ENCODE measurements around the gene SLC38A2. TPM values are rescaled to one million over a fixed set of nuclear protein-coding genes. Genes with fewer than 3 reads are reported as not detected.
"Not testable (repeated sequence)": the region's sequence is repeated elsewhere in the genome, so short reads cannot be mapped to it uniquely, and the experiment has no call there.

SLC38A2 gene
- total RNA-seq, 1 donor from 2014 or later, result 262 TPM

DNA sequence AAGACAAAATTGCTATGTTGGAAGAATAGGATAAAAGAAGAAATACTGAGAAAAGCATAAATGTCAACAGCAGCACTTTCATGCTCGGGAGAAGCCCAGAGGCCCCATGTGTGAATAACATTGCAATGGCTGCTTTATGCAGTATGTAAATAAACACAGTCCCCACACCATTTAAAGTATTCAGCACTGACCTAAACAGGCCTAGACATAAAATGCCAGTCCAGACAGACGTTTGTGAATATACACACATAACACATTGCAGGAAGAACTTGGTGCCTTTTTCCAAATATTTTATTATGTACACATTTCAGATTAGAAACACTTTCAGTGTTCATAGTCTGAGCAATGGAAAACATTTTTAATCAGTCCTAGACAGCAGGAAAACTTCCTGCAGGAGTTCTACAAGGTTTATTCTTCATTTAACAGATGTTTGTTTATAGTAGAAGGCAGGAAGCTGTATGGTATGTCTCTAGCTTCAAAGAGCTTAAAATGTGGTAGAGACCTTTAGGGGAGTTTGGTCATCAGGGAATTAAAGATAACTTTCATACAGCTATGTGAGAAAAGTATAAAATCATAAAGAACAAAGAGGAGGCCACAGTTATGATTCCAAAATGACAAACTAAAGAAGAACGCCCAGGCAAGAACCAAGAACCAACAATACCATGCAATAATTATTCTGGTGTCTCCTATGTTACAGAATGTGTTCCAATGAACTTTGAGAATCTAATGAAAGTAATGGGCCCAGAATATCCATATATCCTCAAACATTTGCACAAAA is 30.6 kb upstream of the SLC38A2 start:
- Mint-ChIP-seq H3K27me3 (ENCODE audit: unreplicated experiment) (no peaks in the 10 kb centered on the region), H3K9me3 (ENCODE audit: unreplicated experiment) (no peaks in the 10 kb centered on the region), H3K27ac (ENCODE audit: unreplicated experiment) (no peak overlapping the region), H3K4me1 (ENCODE audit: low read depth, unreplicated experiment) (no peaks in the 10 kb centered on the region), H3K36me3 (ENCODE audit: unreplicated experiment) (peaks cover 5% of the 10 kb centered on the region), H3K4me3 (ENCODE audit: unreplicated experiment) (no peak overlapping the region)
- TF ChIP-seq, protein P1, sequence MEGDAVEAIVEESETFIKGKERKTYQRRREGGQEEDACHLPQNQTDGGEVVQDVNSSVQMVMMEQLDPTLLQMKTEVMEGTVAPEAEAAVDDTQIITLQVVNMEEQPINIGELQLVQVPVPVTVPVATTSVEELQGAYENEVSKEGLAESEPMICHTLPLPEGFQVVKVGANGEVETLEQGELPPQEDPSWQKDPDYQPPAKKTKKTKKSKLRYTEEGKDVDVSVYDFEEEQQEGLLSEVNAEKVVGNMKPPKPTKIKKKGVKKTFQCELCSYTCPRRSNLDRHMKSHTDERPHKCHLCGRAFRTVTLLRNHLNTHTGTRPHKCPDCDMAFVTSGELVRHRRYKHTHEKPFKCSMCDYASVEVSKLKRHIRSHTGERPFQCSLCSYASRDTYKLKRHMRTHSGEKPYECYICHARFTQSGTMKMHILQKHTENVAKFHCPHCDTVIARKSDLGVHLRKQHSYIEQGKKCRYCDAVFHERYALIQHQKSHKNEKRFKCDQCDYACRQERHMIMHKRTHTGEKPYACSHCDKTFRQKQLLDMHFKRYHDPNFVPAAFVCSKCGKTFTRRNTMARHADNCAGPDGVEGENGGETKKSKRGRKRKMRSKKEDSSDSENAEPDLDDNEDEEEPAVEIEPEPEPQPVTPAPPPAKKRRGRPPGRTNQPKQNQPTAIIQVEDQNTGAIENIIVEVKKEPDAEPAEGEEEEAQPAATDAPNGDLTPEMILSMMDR (IDR thresholded peaks at IDR 0.05; ENCODE audit: partially characterized antibody, unreplicated experiment), result no peak
- no peak for DNase-seq

DNA sequence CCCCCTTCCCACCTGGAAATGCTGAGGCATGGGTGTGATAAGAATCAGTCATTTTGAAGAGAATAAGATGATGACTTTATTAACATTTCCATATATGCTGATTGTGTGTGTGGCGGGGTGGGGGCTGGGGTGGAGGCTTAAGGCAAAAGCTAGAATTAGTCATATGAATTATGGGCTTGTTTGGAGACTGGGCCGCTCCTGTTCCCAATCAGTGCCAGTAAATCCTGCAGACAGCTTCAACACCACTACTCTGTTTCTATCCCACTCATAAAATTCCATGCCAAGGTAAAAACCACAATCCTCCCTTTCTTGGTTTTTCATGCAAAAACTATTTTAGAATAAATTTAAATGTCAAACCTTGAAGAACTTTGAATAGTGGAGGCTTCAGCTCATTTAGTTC is 29.9 kb upstream of the SLC38A2 start:
- Mint-ChIP-seq H3K27ac (ENCODE audit: unreplicated experiment) (no peak overlapping the region), H3K27me3 (ENCODE audit: unreplicated experiment) (no peaks in the 10 kb centered on the region)

DNA sequence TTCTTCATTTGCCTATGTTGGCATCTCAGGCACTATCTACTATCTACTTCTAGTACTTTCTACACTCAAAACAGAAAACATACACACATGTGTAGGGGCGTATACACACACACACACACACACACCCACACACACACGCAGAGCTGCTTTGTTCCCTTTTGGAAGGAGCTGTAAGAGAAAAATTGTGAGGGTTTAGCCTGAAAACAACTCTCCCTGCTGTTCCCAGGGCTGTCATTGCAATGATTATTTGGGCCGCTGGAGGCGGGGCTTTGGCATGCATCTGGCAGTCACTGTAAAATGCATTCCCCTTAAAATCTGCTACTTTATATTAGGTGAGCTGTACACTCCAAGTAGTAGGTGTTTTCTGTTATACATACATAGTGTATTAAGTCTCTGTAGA is 29.1 kb upstream of the SLC38A2 start:
- Mint-ChIP-seq H3K36me3 (ENCODE audit: unreplicated experiment) (peaks cover 5% of the 10 kb centered on the region), H3K27ac (ENCODE audit: unreplicated experiment) (no peak overlapping the region), H3K9me3 (ENCODE audit: unreplicated experiment) (no peaks in the 10 kb centered on the region), H3K4me3 (ENCODE audit: unreplicated experiment) (no peak overlapping the region), H3K27me3 (ENCODE audit: unreplicated experiment) (no peaks in the 10 kb centered on the region), H3K4me1 (ENCODE audit: low read depth, unreplicated experiment) (no peaks in the 10 kb centered on the region)
- DNase-seq, result no peak
- TF ChIP-seq, protein P1 (IDR thresholded peaks at IDR 0.05; ENCODE audit: partially characterized antibody, unreplicated experiment), result no peak

More for the DNA sequence above, 29.9 kb upstream of the SLC38A2 start:
- no peak overlapping the region for H3K4me3 Mint-ChIP-seq (ENCODE audit: unreplicated experiment)
- DNase-seq, result no peak
- H3K4me1 Mint-ChIP-seq (ENCODE audit: low read depth, unreplicated experiment), result no peaks in the 10 kb centered on the region
- H3K9me3 Mint-ChIP-seq (ENCODE audit: unreplicated experiment), result no peaks in the 10 kb centered on the region
- TF ChIP-seq, protein P1 (IDR thresholded peaks at IDR 0.05; ENCODE audit: partially characterized antibody, unreplicated experiment), result no peak
- peaks cover 5% of the 10 kb centered on the region for H3K36me3 Mint-ChIP-seq (ENCODE audit: unreplicated experiment)

GRCh38 chr12:46400406-46400805 is 27.8 kb upstream of the SLC38A2 start:
- no peak for DNase-seq
- H3K4me1 Mint-ChIP-seq (ENCODE audit: low read depth, unreplicated experiment), result peaks cover 5% of the 10 kb centered on the region
- peaks cover 5% of the 10 kb centered on the region for H3K36me3 Mint-ChIP-seq (ENCODE audit: unreplicated experiment)
- TF ChIP-seq, protein P1 (IDR thresholded peaks at IDR 0.05; ENCODE audit: partially characterized antibody, unreplicated experiment), result no peak
- no peaks in the 10 kb centered on the region for H3K9me3 Mint-ChIP-seq (ENCODE audit: unreplicated experiment)
- H3K27me3 Mint-ChIP-seq (ENCODE audit: unreplicated experiment), result no peaks in the 10 kb centered on the region
- H3K4me3 Mint-ChIP-seq (ENCODE audit: unreplicated experiment), result no peak overlapping the region
- no peak overlapping the region for H3K27ac Mint-ChIP-seq (ENCODE audit: unreplicated experiment)

- not testable (repeated sequence) for H3K9me3 Mint-ChIP-seq (ENCODE audit: unreplicated experiment); H3K4me3 Mint-ChIP-seq (ENCODE audit: unreplicated experiment); H3K36me3 Mint-ChIP-seq (ENCODE audit: unreplicated experiment); H3K27me3 Mint-ChIP-seq (ENCODE audit: unreplicated experiment); H3K4me1 Mint-ChIP-seq (ENCODE audit: low read depth, unreplicated experiment); DNase-seq; H3K27ac Mint-ChIP-seq (ENCODE audit: unreplicated experiment)
Measured at GRCh38 chr12:46399461-46400248, 27.1 kb upstream of the SLC38A2 start.
